Fibroblast of villous mesenchyme (primary cell): Measurements from ENCODE around the gene PNLDC1. TPM values are rescaled to one million over a fixed set of nuclear protein-coding genes. Genes with fewer than 3 reads are reported as not detected.
"Not testable (repeated sequence)": the region's sequence is repeated elsewhere in the genome, so short reads cannot be mapped to it uniquely, and the experiment has no call there.

Source experiments
- DNase-seq: peaks from one replicate; pipeline ENCODE4 v3.0.0-alpha.2; 2010; ENCODE audit warnings: low read depth
- H3K4me3 ChIP-seq: 2 replicates; pipeline ENCODE4 v1.5.1; 2011; ENCODE audit warnings: low read depth, mild to moderate bottlenecking, low read length
- total RNA-seq: library from RNA; depleted of rRNA; stranded (reverse); fragments of >200 nt; gene quantifications from 2 replicates; pipeline ENCODE4 v1.2.3, GENCODE V29; 2012
- TF ChIP-seq, protein P1 (sequence below): IDR thresholded peaks from 2 replicates; pipeline ENCODE4 v1.5.1; 2012; ENCODE audit warnings: low read depth, mild to moderate bottlenecking, low read length; ENCODE audit not compliant: insufficient read depth

PNLDC1 gene
- total RNA-seq, 1 donor = not detected

- DNase-seq = peak; percentile 8
- TF ChIP-seq, protein P1, sequence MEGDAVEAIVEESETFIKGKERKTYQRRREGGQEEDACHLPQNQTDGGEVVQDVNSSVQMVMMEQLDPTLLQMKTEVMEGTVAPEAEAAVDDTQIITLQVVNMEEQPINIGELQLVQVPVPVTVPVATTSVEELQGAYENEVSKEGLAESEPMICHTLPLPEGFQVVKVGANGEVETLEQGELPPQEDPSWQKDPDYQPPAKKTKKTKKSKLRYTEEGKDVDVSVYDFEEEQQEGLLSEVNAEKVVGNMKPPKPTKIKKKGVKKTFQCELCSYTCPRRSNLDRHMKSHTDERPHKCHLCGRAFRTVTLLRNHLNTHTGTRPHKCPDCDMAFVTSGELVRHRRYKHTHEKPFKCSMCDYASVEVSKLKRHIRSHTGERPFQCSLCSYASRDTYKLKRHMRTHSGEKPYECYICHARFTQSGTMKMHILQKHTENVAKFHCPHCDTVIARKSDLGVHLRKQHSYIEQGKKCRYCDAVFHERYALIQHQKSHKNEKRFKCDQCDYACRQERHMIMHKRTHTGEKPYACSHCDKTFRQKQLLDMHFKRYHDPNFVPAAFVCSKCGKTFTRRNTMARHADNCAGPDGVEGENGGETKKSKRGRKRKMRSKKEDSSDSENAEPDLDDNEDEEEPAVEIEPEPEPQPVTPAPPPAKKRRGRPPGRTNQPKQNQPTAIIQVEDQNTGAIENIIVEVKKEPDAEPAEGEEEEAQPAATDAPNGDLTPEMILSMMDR = peak; percentile 29
Measured at GRCh38 chr6:159852877-159853276, 52.8 kb downstream of the PNLDC1 start.

GRCh38 chr6:159853754-159854153 is 53.7 kb downstream of the PNLDC1 start:
- no peak for DNase-seq
- TF ChIP-seq, protein P1 = no peak
- H3K4me3 ChIP-seq = no peak overlapping the region

More at GRCh38 chr6:159852877-159853276, 52.8 kb downstream of the PNLDC1 start:
- H3K4me3 ChIP-seq = no peak overlapping the region

DNA sequence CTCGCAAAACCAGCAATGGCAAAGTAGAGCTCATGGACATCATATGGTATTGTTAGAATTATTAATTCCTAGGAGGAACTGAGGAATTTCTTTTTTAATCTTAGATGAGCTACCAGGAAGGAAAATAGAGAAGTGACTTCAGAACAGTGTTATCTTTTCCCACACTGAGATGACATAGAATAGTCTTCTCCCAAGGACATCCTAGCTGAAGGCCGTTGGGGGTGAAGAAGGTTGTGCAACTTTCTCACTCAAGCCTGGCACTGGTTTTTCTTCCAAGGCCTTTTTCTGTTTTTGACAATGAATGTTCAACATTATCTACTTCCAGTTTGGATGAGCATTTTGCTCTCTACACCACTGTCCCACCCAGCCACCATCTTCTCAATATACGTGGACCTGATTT is 54.9 kb downstream of the PNLDC1 start:
- no peak overlapping the region for H3K4me3 ChIP-seq
- TF ChIP-seq, protein P1 = no peak
- no peak for DNase-seq

DNA sequence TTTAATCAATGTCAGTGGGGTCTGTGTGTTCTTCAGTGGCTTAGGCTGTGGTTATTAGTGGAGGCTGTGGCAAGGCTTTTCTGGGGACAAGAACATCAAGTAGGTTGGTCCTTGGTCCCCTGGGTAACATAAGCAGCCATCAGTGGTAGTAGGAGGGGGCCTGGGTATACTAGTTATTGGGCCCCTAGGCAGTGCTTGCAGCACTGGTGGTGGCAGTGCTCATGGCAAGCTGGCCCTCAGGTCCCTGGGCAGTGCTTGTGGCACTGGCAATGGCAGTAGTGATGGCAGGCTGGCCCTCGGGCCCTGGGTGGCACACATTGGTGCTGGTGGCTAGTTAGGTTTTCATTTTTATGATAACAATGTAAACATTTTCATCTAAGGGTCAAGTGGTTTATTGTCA is 58.2 kb downstream of the PNLDC1 start:
- TF ChIP-seq, protein P1 = no peak
- DNase-seq = no peak
- H3K4me3 ChIP-seq = no peak overlapping the region

DNA sequence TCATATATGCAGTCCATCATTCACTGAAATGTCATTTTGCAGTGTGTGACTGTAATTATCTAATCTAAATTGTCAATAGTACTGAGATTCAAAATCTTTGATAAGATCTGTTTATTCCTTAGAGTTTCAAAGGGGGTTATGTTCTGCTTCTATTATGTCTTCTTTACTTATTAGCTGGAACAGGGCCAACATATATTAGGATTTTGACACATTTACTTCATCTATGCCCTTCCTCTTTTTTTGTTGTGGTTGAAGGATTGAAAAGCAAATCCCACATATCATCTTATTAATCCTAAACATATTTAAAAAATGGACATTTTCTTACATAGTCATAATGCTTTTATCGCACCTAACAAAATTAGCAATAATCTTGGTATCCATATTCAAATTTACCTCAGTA is 60.4 kb downstream of the PNLDC1 start:
- no peak overlapping the region for H3K4me3 ChIP-seq
- no peak for DNase-seq
- TF ChIP-seq, protein P1 = no peak

- no peak for DNase-seq
- no peak overlapping the region for H3K4me3 ChIP-seq
- TF ChIP-seq, protein P1 = no peak
Measured at GRCh38 chr6:159862103-159862502, 62.0 kb downstream of the PNLDC1 start.

DNA sequence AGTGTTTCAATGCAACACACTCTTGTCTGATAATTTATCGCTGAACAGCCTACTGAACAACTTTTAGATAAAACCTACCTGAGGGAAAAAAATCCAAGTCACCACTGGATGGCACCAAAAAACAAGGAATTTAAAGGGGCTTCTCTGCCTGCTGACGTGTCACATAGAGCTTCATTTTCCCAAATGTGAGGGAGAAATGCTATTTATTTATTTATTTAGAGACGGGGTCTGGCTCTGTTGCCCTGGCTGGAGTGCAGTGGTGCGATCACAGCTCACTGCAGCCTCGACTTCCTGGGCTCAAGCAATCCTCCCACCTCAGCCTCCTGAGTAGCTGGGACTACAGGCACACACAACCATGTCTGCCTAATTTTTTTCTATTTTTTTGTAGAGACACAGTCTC is 63.3 kb downstream of the PNLDC1 start:
- not testable (repeated sequence) for H3K4me3 ChIP-seq
- TF ChIP-seq, protein P1 = peak; percentile 56
- DNase-seq = peak; percentile 79
